Activated B cell treated with CpG ODN at 0.5 μM for 24 hours (primary cell): ENCODE data around the gene NRXN2. TPM values are rescaled to one million over a fixed set of nuclear protein-coding genes. Genes with fewer than 3 reads are reported as not detected.

ENCODE experiments used
- ATAC-seq: fragments of 200-7000 bp; cut with Tn5 transposase; one replicate; pipeline ENCODE4 v1.10.0; 2021; ENCODE audit warnings: low read depth, mild to moderate bottlenecking, moderate library complexity
- CTCF ChIA-PET: fragments of 350-600 bp; sonication (Branson Sonifier 250); formaldehyde crosslinking; loops from one replicate; lab custom pipeline; 2021; ENCODE audit warnings: antibody characterized with exemption; lab: Charles Lee
- POLR2A ChIA-PET: fragments of 350-600 bp; sonication (Branson Sonifier 250); formaldehyde crosslinking; loops from one replicate; lab custom pipeline; 2021; ENCODE audit warnings: antibody characterized with exemption; lab: Charles Lee
- DNase-seq: peaks from one replicate; pipeline ENCODE4 v3.0.0; 2022
- H3K27ac Mint-ChIP-seq: one replicate; pipeline ENCODE4 v1.8.0; 2020; ENCODE audit warnings: mixed read lengths
- H3K27me3 Mint-ChIP-seq: one replicate; pipeline ENCODE4 v1.8.0; 2021; ENCODE audit warnings: mixed read lengths
- H3K36me3 Mint-ChIP-seq: one replicate; pipeline ENCODE4 v1.8.0; 2021; ENCODE audit warnings: low read depth, mixed read lengths
- H3K4me1 Mint-ChIP-seq: one replicate; pipeline ENCODE4 v1.8.0; 2021; ENCODE audit warnings: mixed read lengths
- H3K4me3 Mint-ChIP-seq: one replicate; pipeline ENCODE4 v1.8.0; 2020; ENCODE audit warnings: mild to moderate bottlenecking, mixed read lengths
- H3K9me3 Mint-ChIP-seq: one replicate; pipeline ENCODE4 v1.8.0; 2020; ENCODE audit warnings: mixed read lengths
- CTCF ChIP-seq: fragments of 200-600 bp; IDR thresholded peaks from one replicate; pipeline ENCODE4 v1.8.0; 2022; ENCODE audit warnings: antibody characterized with exemption, mild to moderate bottlenecking
- intact Hi-C: fragments of 100-400 bp; cut with micrococcal nuclease; formaldehyde crosslinking; loops from one replicate; pipeline ENCODE4 v1.15.1; 2024
- total RNA-seq: library from RNA; stranded (reverse); gene quantifications from 2 replicates; pipeline ENCODE4 v1.2.3, GENCODE V29; 2022

The NRXN2 gene
- total RNA-seq, 1 donor from 2014 or later = 0.73 TPM

- peak overlapping the region; percentile 60 for H3K27ac Mint-ChIP-seq
- POLR2A ChIA-PET = interaction anchor here (0.6 to 10.2 kb wide), 6 partner anchors 9 to 127 kb away, joined by 3 to 197 read pairs (median 4); partner anchors contain the start of genes PYGM and SF1
- DNase-seq (no peak), ATAC-seq (no peak)
- H3K4me1 Mint-ChIP-seq = peaks cover 42% of the 10 kb centered on the region
- TF ChIP-seq CTCF = no peak
- H3K9me3 Mint-ChIP-seq = no peaks in the 10 kb centered on the region
- H3K36me3 Mint-ChIP-seq = peaks cover 29% of the 10 kb centered on the region
- CTCF ChIA-PET = no interaction called here
- intact Hi-C loops = no loop called here
- H3K4me3 Mint-ChIP-seq = no peak overlapping the region
- no peaks in the 10 kb centered on the region for H3K27me3 Mint-ChIP-seq
Observed at GRCh38 chr11:64750361-64751054, 27.5 kb upstream of the NRXN2 start.

GRCh38 chr11:64747961-64748665, 25.1 kb upstream of the NRXN2 start:
- Mint-ChIP-seq H3K4me1 (peaks cover 53% of the 10 kb centered on the region), H3K27ac (peak overlapping the region; percentile 76), H3K4me3 (no peak overlapping the region), H3K27me3 (no peaks in the 10 kb centered on the region), H3K9me3 (no peaks in the 10 kb centered on the region), H3K36me3 (peaks cover 31% of the 10 kb centered on the region)
- ChIA-PET CTCF (interaction anchor here (1.3 to 2.5 kb wide), 2 partner anchors 14 to 16 kb away, joined by 3 to 9 read pairs; no protein-coding TSS in a partner anchor), POLR2A (interaction anchor here (8.7 to 10.2 kb wide), 3 partner anchors 14 to 29 kb away, joined by 130 to 197 read pairs (median 158); partner anchors contain the start of genes PYGM and SF1)
- DNase-seq (no peak), ATAC-seq (no peak)
- TF ChIP-seq CTCF = no peak
- intact Hi-C loops = no loop called here

GRCh38 chr11:64746486-64746885, 23.5 kb upstream of the NRXN2 start:
- DNase-seq (no peak), ATAC-seq (no peak)
- ChIA-PET POLR2A (interaction anchor here (4.3 to 10.2 kb wide), 4 partner anchors 16 to 58 kb away, joined by 42 to 197 read pairs (median 144); partner anchors contain the start of genes PYGM and SF1), CTCF (interaction anchor here (0.9 to 2.5 kb wide), 2 partner anchors 18 to 58 kb away, joined by 3 to 9 read pairs; no protein-coding TSS in a partner anchor)
- Mint-ChIP-seq H3K27ac (peak overlapping the region; percentile 85), H3K4me1 (peaks cover 57% of the 10 kb centered on the region), H3K9me3 (no peaks in the 10 kb centered on the region), H3K27me3 (no peaks in the 10 kb centered on the region), H3K36me3 (peaks cover 23% of the 10 kb centered on the region), H3K4me3 (peak overlapping the region; percentile 92)
- intact Hi-C loops = no loop called here
- TF ChIP-seq CTCF = no peak

- no peak for TF ChIP-seq CTCF
- intact Hi-C loops = loop anchor here (1.0 to 2.0 kb wide), 3 partner anchors 19 to 65 kb away; partner anchors contain the start of gene MEN1
- DNase-seq (peak; percentile 80), ATAC-seq (peak; percentile 50)
- H3K36me3 Mint-ChIP-seq = peaks cover 24% of the 10 kb centered on the region
- CTCF ChIA-PET = interaction anchor here (0.9 to 5.8 kb wide), 4 partner anchors 18 to 57 kb away, joined by 3 to 49 read pairs (median 16); no protein-coding TSS in a partner anchor
- no peaks in the 10 kb centered on the region for H3K27me3 Mint-ChIP-seq
- no peaks in the 10 kb centered on the region for H3K9me3 Mint-ChIP-seq
- H3K27ac Mint-ChIP-seq = peak overlapping the region; percentile 99
- H3K4me1 Mint-ChIP-seq = peaks cover 57% of the 10 kb centered on the region
- POLR2A ChIA-PET = interaction anchor here (0.6 to 10.2 kb wide), 26 partner anchors 10 to 813 kb away, joined by 3 to 197 read pairs (median 8); partner anchors contain the start of genes ARL2, EHD1, MAP4K2 and MEN1
- H3K4me3 Mint-ChIP-seq = peak overlapping the region; percentile 92
Observed at GRCh38 chr11:64745521-64746328, 22.7 kb upstream of the NRXN2 start.
